Testis (tissue), 3 donors: Measurements from ENCODE around the gene ATP1B1. TPM values are rescaled to one million over a fixed set of nuclear protein-coding genes. Genes with fewer than 3 reads are reported as not detected.
"Not testable (repeated sequence)": the region's sequence is repeated elsewhere in the genome, so short reads cannot be mapped to it uniquely, and the experiment has no call there.

Source experiments
- DNase-seq: peaks from one replicate; pipeline ENCODE4 v3.0.0-alpha.2; 2019
- H3K27ac ChIP-seq, 2 donors: fragments of 200-600 bp; sonication (generic); one replicate each; pipeline ENCODE4 v1.5.1; 2019
- H3K27me3 ChIP-seq: fragments of 200-600 bp; sonication (generic); one replicate; pipeline ENCODE4 v1.5.1; 2019
- H3K36me3 ChIP-seq: fragments of 200-600 bp; sonication (generic); one replicate; pipeline ENCODE4 v1.5.1; 2017; ENCODE audit warnings: low read depth; ENCODE audit errors: missing control alignments
- H3K4me1 ChIP-seq: fragments of 200-600 bp; sonication (generic); one replicate; pipeline ENCODE4 v1.5.1; 2019
- H3K4me3 ChIP-seq, 2 donors: fragments of 200-600 bp; sonication (generic); one replicate each; pipeline ENCODE4 v1.5.1; 2017 to 2019
- H3K9me3 ChIP-seq: fragments of 200-600 bp; sonication (generic); one replicate; pipeline ENCODE4 v1.5.1; 2017
- CTCF ChIP-seq, 3 experiments: fragments of 450-650 bp in 2 of 3; fragments of 200-600 bp in 1 of 3; sonication (generic) in 1 of 3; IDR thresholded peaks; one replicate each; pipeline ENCODE4 v1.5.1; 2016 to 2019; ENCODE audit warnings: antibody characterized with exemption in 3 of 3, mild to moderate bottlenecking in 2 of 3, moderate library complexity in 1 of 3
- POLR2A ChIP-seq: fragments of 450-650 bp; IDR thresholded peaks from one replicate; pipeline ENCODE4 v1.6.1; 2017; ENCODE audit warnings: antibody characterized with exemption, mild to moderate bottlenecking, moderate library complexity
- WGBS, 2 donors: methylation state at CpG; one replicate each; pipeline ENCODE4 v1.1.5; 2018; 5-methylcytosine and 5-hydroxymethylcytosine counted together
- intact Hi-C: fragments of 100-400 bp; cut with DNase I; formaldehyde crosslinking; loops from one replicate; pipeline ENCODE4 v1.15.1; 2023; ENCODE audit warnings: low total_unique reads
- polyA plus RNA-seq: library from polyadenylated mRNA; stranded (reverse); fragments of 350-450 nt; fragmentation: Illumina TruSeq; extraction: RNeasy Lipid Tissue Mini Kit (QIAGEN cat#74804); gene quantifications from one replicate; pipeline ENCODE4 v1.2.3, GENCODE V29; 2014; ENCODE audit warnings: low read depth, low replicate concordance; ENCODE audit not compliant: insufficient read depth
- small RNA-seq, 2 donors: library from RNA; depleted of rRNA; stranded (forward); fragments of <200 nt; gene quantifications; one replicate each; pipeline ENCODE3, GENCODE V24; 2016
- total RNA-seq, 2 donors: library from RNA; depleted of rRNA; stranded (reverse); fragments of >200 nt; gene quantifications; one replicate each; pipeline ENCODE4 v1.2.3, GENCODE V29; 2016

ATP1B1 gene
- total and polyA plus RNA-seq, 3 donors from 2014 or later, result 98.3 to 160 (median 131) TPM

GRCh38 chr1:169163059-169163458 lies 56.6 kb downstream of the ATP1B1 start:
- Histone ChIP-seq H3K4me3 (no peak overlapping the region), H3K27ac (no peak overlapping the region), H3K9me3 (no peaks in the 10 kb centered on the region), H3K27me3 (no peaks in the 10 kb centered on the region), H3K36me3 (no peaks in the 10 kb centered on the region), H3K4me1 (peaks cover 11% of the 10 kb centered on the region)
- TF ChIP-seq CTCF (IDR thresholded peaks at IDR 0.05) (no peak), POLR2A (no peak)
- WGBS, 2 donors, result 57 to 80% methylated on average over 5 of the region's 5 CpGs
- intact Hi-C loops, result no loop called here
- DNase-seq, result no peak

- H3K27ac ChIP-seq, result no peak overlapping the region
- DNase-seq, result no peak
- no peak overlapping the region for H3K4me3 ChIP-seq
- 81 to 83% methylated on average over 2 of the region's 2 CpGs for WGBS, 2 donors
- H3K9me3 ChIP-seq, result no peaks in the 10 kb centered on the region
- TF ChIP-seq CTCF (IDR thresholded peaks at IDR 0.05) (no peak), POLR2A (no peak)
- no peaks in the 10 kb centered on the region for H3K36me3 ChIP-seq
- no peaks in the 10 kb centered on the region for H3K4me1 ChIP-seq
- intact Hi-C loops, result no loop called here
- H3K27me3 ChIP-seq, result no peaks in the 10 kb centered on the region
These were observed 69.0 kb downstream of the ATP1B1 start for GRCh38 chr1:169175461-169175860.

- not testable (repeated sequence) for H3K4me3 ChIP-seq
These were observed 72.9 kb downstream of the ATP1B1 start for GRCh38 chr1:169179431-169179830.

GRCh38 chr1:169180174-169180573 lies 73.7 kb downstream of the ATP1B1 start:
- Histone ChIP-seq H3K27ac (no peak overlapping the region), H3K9me3 (no peaks in the 10 kb centered on the region), H3K27me3 (no peaks in the 10 kb centered on the region), H3K4me1 (no peaks in the 10 kb centered on the region), H3K4me3 (no peak overlapping the region), H3K36me3 (no peaks in the 10 kb centered on the region)
- intact Hi-C loops, result no loop called here
- no peak for DNase-seq
- TF ChIP-seq CTCF (IDR thresholded peaks at IDR 0.05), result no peak
- no peak for TF ChIP-seq POLR2A
- WGBS, 2 donors, result 85 to 90% methylated on average over 3 of the region's 3 CpGs

More at GRCh38 chr1:169179431-169179830, 72.9 kb downstream of the ATP1B1 start:
- 97 to 99% methylated on average over 3 of the region's 3 CpGs for WGBS, 2 donors
- intact Hi-C loops, H3K27ac ChIP-seq, H3K36me3 ChIP-seq, H3K4me1 ChIP-seq, H3K9me3 ChIP-seq, H3K27me3 ChIP-seq, DNase-seq: not testable (repeated sequence)

Small RNAs within 50 kb of the gene (small RNA-seq; reads per million reads assigned to genes)
- gene RNA5SP66, result 0 reads per million in 2 donors
